ENCODE results near the gene TANK. TPM values are rescaled to one million over a fixed set of nuclear protein-coding genes. Genes with fewer than 3 reads are reported as not detected.

Gene TANK
- total and polyA plus RNA-seq, 2 donors (not counting 3 experiments of a cell fraction or from before 2014, with no cell fraction given) = 33.3 to 83.2 TPM

GRCh38 chr2:161111531-161111930, 48.7 kb upstream of the TANK start:
- Histone ChIP-seq H3K4me3 (replicated peaks in 1 of 3; ENCODE audit: insufficient read depth in 1 of 3, low read depth in 1 of 3, low read length in 3 of 3) (no peak overlapping the region), H4K20me1 (replicated peaks; ENCODE audit: control insufficient read depth, extremely low read depth, insufficient read depth, low read length) (no peaks in the 10 kb centered on the region), H3K4me1 (ENCODE audit: control insufficient read depth, extremely low read depth, insufficient read depth, low read length) (no peaks in the 10 kb centered on the region), H3K36me3 (ENCODE audit: control insufficient read depth in 2 of 2, extremely low read depth in 1 of 2, insufficient read depth in 2 of 2, low read length in 2 of 2) (no peaks in the 10 kb centered on the region), H3K27ac (ENCODE audit: insufficient read depth, low read depth, low read length) (no peak overlapping the region), H3K79me2 (ENCODE audit: control insufficient read depth, insufficient read depth, low read length) (no peaks in the 10 kb centered on the region), H3K4me2 (ENCODE audit: insufficient read depth, low read length) (no peak overlapping the region), H3K9me3 (replicated peaks; ENCODE audit: control insufficient read depth, insufficient read depth, low read length) (no peaks in the 10 kb centered on the region), H3K9ac (replicated peaks; ENCODE audit: extremely low read depth, insufficient read depth, low read length) (no peak overlapping the region), H3K9me1 (replicated peaks; ENCODE audit: control insufficient read depth, extremely low read depth, insufficient read depth, low read length) (no peaks in the 10 kb centered on the region), H3K27me3 (ENCODE audit: control insufficient read depth in 2 of 2, insufficient read depth in 2 of 2, low read length in 2 of 2) (no peaks in the 10 kb centered on the region), H2AFZ (ENCODE audit: low read depth, low read length) (no peak overlapping the region)
- intact Hi-C loops (cut with micrococcal nuclease) (no loop called here), dilution Hi-C loops (cut with MboI; ENCODE audit: extremely low pct_ligation_motif_present, low sequenced_read_pairs) (no loop called here)
- DNase-seq (ENCODE audit: low read depth, low spot score) = no peak
- no TSS peak for BruUV-seq (replicated peaks)
- POLR2A ChIA-PET = no interaction called here
- FAIRE-seq = no peak
- TF ChIP-seq JUN (IDR thresholded peaks at IDR 0.05; ENCODE audit: borderline replicate concordance, insufficient read depth, insufficient read length, low read depth) = no peak
- TF ChIP-seq GATA2 (IDR thresholded peaks at IDR 0.05; ENCODE audit: insufficient read depth, insufficient read length, low read depth, low read length) = no peak
- no peak for TF ChIP-seq MAX (IDR thresholded peaks at IDR 0.05; ENCODE audit: insufficient read depth, insufficient read length)
- TF ChIP-seq POLR2AphosphoS5 (IDR thresholded peaks at IDR 0.05; ENCODE audit: insufficient read depth, low read depth, low read length) = no peak
- no peak for TF ChIP-seq POLR2A (IDR thresholded peaks at IDR 0.05; ENCODE audit: low read depth, low read length)
- no peak for TF ChIP-seq FOS (IDR thresholded peaks at IDR 0.05; ENCODE audit: borderline replicate concordance, insufficient read depth, low read length)
- TF ChIP-seq, protein P1, sequence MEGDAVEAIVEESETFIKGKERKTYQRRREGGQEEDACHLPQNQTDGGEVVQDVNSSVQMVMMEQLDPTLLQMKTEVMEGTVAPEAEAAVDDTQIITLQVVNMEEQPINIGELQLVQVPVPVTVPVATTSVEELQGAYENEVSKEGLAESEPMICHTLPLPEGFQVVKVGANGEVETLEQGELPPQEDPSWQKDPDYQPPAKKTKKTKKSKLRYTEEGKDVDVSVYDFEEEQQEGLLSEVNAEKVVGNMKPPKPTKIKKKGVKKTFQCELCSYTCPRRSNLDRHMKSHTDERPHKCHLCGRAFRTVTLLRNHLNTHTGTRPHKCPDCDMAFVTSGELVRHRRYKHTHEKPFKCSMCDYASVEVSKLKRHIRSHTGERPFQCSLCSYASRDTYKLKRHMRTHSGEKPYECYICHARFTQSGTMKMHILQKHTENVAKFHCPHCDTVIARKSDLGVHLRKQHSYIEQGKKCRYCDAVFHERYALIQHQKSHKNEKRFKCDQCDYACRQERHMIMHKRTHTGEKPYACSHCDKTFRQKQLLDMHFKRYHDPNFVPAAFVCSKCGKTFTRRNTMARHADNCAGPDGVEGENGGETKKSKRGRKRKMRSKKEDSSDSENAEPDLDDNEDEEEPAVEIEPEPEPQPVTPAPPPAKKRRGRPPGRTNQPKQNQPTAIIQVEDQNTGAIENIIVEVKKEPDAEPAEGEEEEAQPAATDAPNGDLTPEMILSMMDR (IDR thresholded peaks at IDR 0.05; ENCODE audit: extremely low read depth in 1 of 2, insufficient read depth in 1 of 2, low read depth in 1 of 2, low read length in 2 of 2) = no peak
- no peak for TF ChIP-seq EZH2 (IDR thresholded peaks at IDR 0.05; ENCODE audit: borderline replicate concordance, low read depth, low read length, severe bottlenecking)
- TF ChIP-seq MYC (IDR thresholded peaks at IDR 0.05; ENCODE audit: low read depth, low read length) = no peak
- CTCF ChIA-PET = interaction anchor here (1.1 to 1.8 kb wide), 4 partner anchors 22 to 112 kb away, joined by 4 to 5 read pairs (median 4); no protein-coding TSS in a partner anchor
